Measurements from ENCODE around the gene RAB10. TPM values are rescaled to one million over a fixed set of nuclear protein-coding genes. Genes with fewer than 3 reads are reported as not detected.

Gene RAB10
- total and polyA plus RNA-seq, 9 of the 15 experiments (the other 6 are each of a cell fraction or from before 2014, with no cell fraction given), result 25.1 to 214 (median 157) TPM

GRCh38 chr2:26128176-26128575 lies 94.3 kb downstream of the RAB10 start (continued):
- no peak for TF ChIP-seq ZBTB5 (IDR thresholded peaks at IDR 0.05)
- TF ChIP-seq ZNF583 (CRISPR knock-in tag; IDR thresholded peaks at IDR 0.05), result no peak
- TF ChIP-seq CBFA2T2 (conservative IDR thresholded peaks at IDR 0.05), result no peak
- no peak for TF ChIP-seq U2AF1 (optimal IDR thresholded peaks at IDR 0.05; ENCODE audit: low read depth, low read length)
- TF ChIP-seq ZFP1 (CRISPR knock-in tag; IDR thresholded peaks at IDR 0.05), result no peak
- TF ChIP-seq, protein P1, sequence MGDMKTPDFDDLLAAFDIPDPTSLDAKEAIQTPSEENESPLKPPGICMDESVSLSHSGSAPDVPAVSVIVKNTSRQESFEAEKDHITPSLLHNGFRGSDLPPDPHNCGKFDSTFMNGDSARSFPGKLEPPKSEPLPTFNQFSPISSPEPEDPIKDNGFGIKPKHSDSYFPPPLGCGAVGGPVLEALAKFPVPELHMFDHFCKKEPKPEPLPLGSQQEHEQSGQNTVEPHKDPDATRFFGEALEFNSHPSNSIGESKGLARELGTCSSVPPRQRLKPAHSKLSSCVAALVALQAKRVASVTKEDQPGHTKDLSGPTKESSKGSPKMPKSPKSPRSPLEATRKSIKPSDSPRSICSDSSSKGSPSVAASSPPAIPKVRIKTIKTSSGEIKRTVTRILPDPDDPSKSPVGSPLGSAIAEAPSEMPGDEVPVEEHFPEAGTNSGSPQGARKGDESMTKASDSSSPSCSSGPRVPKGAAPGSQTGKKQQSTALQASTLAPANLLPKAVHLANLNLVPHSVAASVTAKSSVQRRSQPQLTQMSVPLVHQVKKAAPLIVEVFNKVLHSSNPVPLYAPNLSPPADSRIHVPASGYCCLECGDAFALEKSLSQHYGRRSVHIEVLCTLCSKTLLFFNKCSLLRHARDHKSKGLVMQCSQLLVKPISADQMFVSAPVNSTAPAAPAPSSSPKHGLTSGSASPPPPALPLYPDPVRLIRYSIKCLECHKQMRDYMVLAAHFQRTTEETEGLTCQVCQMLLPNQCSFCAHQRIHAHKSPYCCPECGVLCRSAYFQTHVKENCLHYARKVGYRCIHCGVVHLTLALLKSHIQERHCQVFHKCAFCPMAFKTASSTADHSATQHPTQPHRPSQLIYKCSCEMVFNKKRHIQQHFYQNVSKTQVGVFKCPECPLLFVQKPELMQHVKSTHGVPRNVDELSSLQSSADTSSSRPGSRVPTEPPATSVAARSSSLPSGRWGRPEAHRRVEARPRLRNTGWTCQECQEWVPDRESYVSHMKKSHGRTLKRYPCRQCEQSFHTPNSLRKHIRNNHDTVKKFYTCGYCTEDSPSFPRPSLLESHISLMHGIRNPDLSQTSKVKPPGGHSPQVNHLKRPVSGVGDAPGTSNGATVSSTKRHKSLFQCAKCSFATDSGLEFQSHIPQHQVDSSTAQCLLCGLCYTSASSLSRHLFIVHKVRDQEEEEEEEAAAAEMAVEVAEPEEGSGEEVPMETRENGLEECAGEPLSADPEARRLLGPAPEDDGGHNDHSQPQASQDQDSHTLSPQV (IDR thresholded peaks at IDR 0.05), result no peak
- no peak for TF ChIP-seq RAD51 (IDR thresholded peaks at IDR 0.05; ENCODE audit: borderline replicate concordance, low read depth)
- no peak for TF ChIP-seq ZNF175 (CRISPR knock-in tag; IDR thresholded peaks at IDR 0.05; ENCODE audit: low read depth)
- no peak for TF ChIP-seq MED1 (CRISPR knock-in tag; IDR thresholded peaks at IDR 0.05; ENCODE audit: borderline replicate concordance)
